ENCODE results near the gene GMCL2.
"Not testable (repeated sequence)": the region's sequence is repeated elsewhere in the genome, so short reads cannot be mapped to it uniquely, and the experiment has no call there.

GMCL2 gene

GRCh38 chr5:178187014-178187413 lies at the start of gene GMCL2:
TSS of gene GMCL2 (minus strand) at chr5:178187371. CDS start at chr5:178187299, 72 bp downstream.
- no peak for DNase-seq (ENCODE audit: low read depth)

GRCh38 chr5:178236679-178237078 lies 49.5 kb upstream of the GMCL2 start:
- DNase-seq (ENCODE audit: low read depth): no peak

- DNase-seq (ENCODE audit: low read depth): no peak
These were observed 49.0 kb upstream of the GMCL2 start for GRCh38 chr5:178236126-178236525.

GRCh38 chr5:178235588-178235974 lies 48.4 kb upstream of the GMCL2 start:
- no peak for DNase-seq (ENCODE audit: low read depth)

- peak; percentile 69 for DNase-seq (ENCODE audit: low read depth)
These were observed 47.8 kb upstream of the GMCL2 start for GRCh38 chr5:178234750-178235587.

- no peak for DNase-seq (ENCODE audit: low read depth)
These were observed 47.1 kb upstream of the GMCL2 start for GRCh38 chr5:178234121-178234749.

- no peak for DNase-seq (ENCODE audit: low read depth)
These were observed 45.8 kb upstream of the GMCL2 start for GRCh38 chr5:178232920-178233429.

- DNase-seq (ENCODE audit: low read depth): no peak
These were observed 45.2 kb upstream of the GMCL2 start, which contains the start of gene PHYKPL for GRCh38 chr5:178232124-178232919. TSS of gene PHYKPL (minus strand) at chr5:178232802. CDS start at chr5:178232550, 252 bp downstream.

- DNase-seq (ENCODE audit: low read depth): no peak
These were observed 44.5 kb upstream of the GMCL2 start for GRCh38 chr5:178231539-178232123.

- DNase-seq (ENCODE audit: low read depth): no peak
These were observed 43.8 kb upstream of the GMCL2 start for GRCh38 chr5:178230879-178231538.

GRCh38 chr5:178229861-178230260 lies 42.7 kb upstream of the GMCL2 start:
- DNase-seq (ENCODE audit: low read depth): no peak

- DNase-seq (ENCODE audit: low read depth): not testable (repeated sequence)
These were observed 41.9 kb upstream of the GMCL2 start for GRCh38 chr5:178229111-178229510.

- DNase-seq (ENCODE audit: low read depth): no peak
These were observed 41.4 kb upstream of the GMCL2 start for GRCh38 chr5:178228609-178229008.

- DNase-seq (ENCODE audit: low read depth): no peak
These were observed 40.8 kb upstream of the GMCL2 start for GRCh38 chr5:178227929-178228328.

GRCh38 chr5:178227138-178227659 lies 40.0 kb upstream of the GMCL2 start:
- no peak for DNase-seq (ENCODE audit: low read depth)

GRCh38 chr5:178225174-178225573 lies 38.0 kb upstream of the GMCL2 start:
- DNase-seq (ENCODE audit: low read depth): no peak

- no peak for DNase-seq (ENCODE audit: low read depth)
These were observed 37.2 kb upstream of the GMCL2 start for GRCh38 chr5:178224403-178224802.

- DNase-seq (ENCODE audit: low read depth): no peak
These were observed 36.7 kb upstream of the GMCL2 start for GRCh38 chr5:178223828-178224335.

- no peak for DNase-seq (ENCODE audit: low read depth)
These were observed 36.1 kb upstream of the GMCL2 start for GRCh38 chr5:178223196-178223773.

- DNase-seq (ENCODE audit: low read depth): no peak
These were observed 35.1 kb upstream of the GMCL2 start for GRCh38 chr5:178222292-178222691.

- DNase-seq (ENCODE audit: low read depth): no peak
These were observed 34.7 kb upstream of the GMCL2 start for GRCh38 chr5:178221853-178222252.
